ENCODE data around the gene ANXA2R. TPM values are rescaled to one million over a fixed set of nuclear protein-coding genes. Genes with fewer than 3 reads are reported as not detected.

The ANXA2R gene
- total and polyA plus RNA-seq, 9 of the 15 experiments (the other 6 are each of a cell fraction or from before 2014, with no cell fraction given), result 2.1 to 4.8 (median 3.4) TPM

GRCh38 chr5:43021151-43021550 is 19.0 kb downstream of the ANXA2R start (continued):
- TF ChIP-seq, protein P1, sequence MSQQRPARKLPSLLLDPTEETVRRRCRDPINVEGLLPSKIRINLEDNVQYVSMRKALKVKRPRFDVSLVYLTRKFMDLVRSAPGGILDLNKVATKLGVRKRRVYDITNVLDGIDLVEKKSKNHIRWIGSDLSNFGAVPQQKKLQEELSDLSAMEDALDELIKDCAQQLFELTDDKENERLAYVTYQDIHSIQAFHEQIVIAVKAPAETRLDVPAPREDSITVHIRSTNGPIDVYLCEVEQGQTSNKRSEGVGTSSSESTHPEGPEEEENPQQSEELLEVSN (IDR thresholded peaks at IDR 0.05; ENCODE audit: borderline replicate concordance in 1 of 2, extremely low read depth in 1 of 2, insufficient read depth in 1 of 2, insufficient read length in 1 of 2, low read depth in 1 of 2, low read length in 1 of 2, poor library complexity in 1 of 2, severe bottlenecking in 1 of 2), result no peak

DNA sequence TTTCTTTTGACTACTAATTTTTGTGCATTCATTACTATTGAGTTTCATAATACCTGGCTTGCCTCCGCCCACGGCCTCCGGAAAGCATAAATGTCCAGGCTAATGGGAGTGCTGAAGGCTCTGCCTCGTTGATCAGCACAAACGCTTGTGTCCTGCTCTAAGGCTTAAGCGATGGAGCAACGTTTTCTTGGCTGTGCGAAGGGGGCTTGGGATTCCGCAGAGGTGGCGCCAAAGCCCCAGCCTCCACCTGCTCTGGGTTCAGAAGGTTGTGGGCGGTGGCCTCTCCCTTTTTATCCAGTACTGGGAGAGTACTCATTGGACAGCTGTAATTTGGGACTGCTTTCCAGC is 19.7 kb downstream of the ANXA2R start:
- intact Hi-C loops (cut with micrococcal nuclease), result no loop called here
- WGBS (ENCODE audit: insufficient coverage, low coverage, missing lambda C conversion rate), result 95% methylated on average over 11 of the region's 11 CpGs
- H3K9me3 ChIP-seq (replicated peaks; ENCODE audit: control insufficient read depth, insufficient read depth, low read depth, low read length), result peaks cover 12% of the 10 kb centered on the region
- H3K27ac ChIP-seq (ENCODE audit: extremely low read depth, low read depth, low read length), result no peak overlapping the region
- ChIA-PET CTCF (ENCODE audit: low intra/inter-chr PET ratio) (no interaction called here), POLR2A (interaction anchor here (3.0 kb wide), 1 partner anchor 12 kb away, joined by 13 read pairs; no protein-coding TSS in a partner anchor)
- TF ChIP-seq ATF1 (CRISPR knock-in tag; IDR thresholded peaks at IDR 0.05) (no peak), ATF1 (tag; IDR thresholded peaks at IDR 0.05) (no peak), ZNF354B (CRISPR knock-in tag; IDR thresholded peaks at IDR 0.05) (no peak), IRF2 (CRISPR knock-in tag; IDR thresholded peaks at IDR 0.05) (no peak), PHF8 (IDR thresholded peaks at IDR 0.05; ENCODE audit: borderline replicate concordance, low read length) (no peak), PTTG1 (tag; IDR thresholded peaks at IDR 0.05; ENCODE audit: low read depth) (no peak), ELF2 (CRISPR knock-in tag; IDR thresholded peaks at IDR 0.05) (no peak)
- H3K4me2 ChIP-seq (ENCODE audit: insufficient read depth, low read length), result no peak overlapping the region
- H3K4me1 ChIP-seq (replicated peaks in 1 of 2; ENCODE audit: control insufficient read depth in 2 of 2, insufficient read depth in 2 of 2, low read length in 2 of 2), result peaks cover 0 to 5% of the 10 kb centered on the region in 2 experiments; a peak in 2 of 5 replicates
- no peaks in the 10 kb centered on the region for H4K20me1 ChIP-seq (replicated peaks; ENCODE audit: control insufficient read depth, insufficient read depth, low read length)
- ATAC-seq, result no peak
- H3K9ac ChIP-seq (ENCODE audit: insufficient read depth in 1 of 2, low read depth in 2 of 2, low read length in 2 of 2), result no peak overlapping the region
- H3K79me2 ChIP-seq (ENCODE audit: control insufficient read depth, insufficient read depth, low read length), result no peaks in the 10 kb centered on the region
- no peak overlapping the region for H3K4me3 ChIP-seq
- no peaks in the 10 kb centered on the region for H3K27me3 ChIP-seq (ENCODE audit: control insufficient read depth in 2 of 2, insufficient read depth in 2 of 2, low read length in 2 of 2)
- no peak for FAIRE-seq
- H3K9me1 ChIP-seq (ENCODE audit: control insufficient read depth, insufficient read depth, low read length), result no peaks in the 10 kb centered on the region
- H3K36me3 ChIP-seq (ENCODE audit: control insufficient read depth, insufficient read depth, low read length), result no peaks in the 10 kb centered on the region
- in situ Hi-C loops (cut with MboI), result no loop called here
- no TSS peak for BruUV-seq (replicated peaks)
- DNase-seq (ENCODE audit: extremely low read depth in 1 of 4, low spot score in 3 of 4), result no peak
- H2AFZ ChIP-seq (ENCODE audit: low read depth, low read length), result no peak overlapping the region

Data from K562 (cell line).